ENCODE data around the gene FAM200C. TPM values are rescaled to one million over a fixed set of nuclear protein-coding genes. Genes with fewer than 3 reads are reported as not detected.

FAM200C gene
- total and polyA plus RNA-seq, 9 of the 15 experiments (the other 6 are each of a cell fraction or from before 2014, with no cell fraction given) = 1.3 to 7.0 (median 1.8) TPM

- TF ChIP-seq, protein P1, sequence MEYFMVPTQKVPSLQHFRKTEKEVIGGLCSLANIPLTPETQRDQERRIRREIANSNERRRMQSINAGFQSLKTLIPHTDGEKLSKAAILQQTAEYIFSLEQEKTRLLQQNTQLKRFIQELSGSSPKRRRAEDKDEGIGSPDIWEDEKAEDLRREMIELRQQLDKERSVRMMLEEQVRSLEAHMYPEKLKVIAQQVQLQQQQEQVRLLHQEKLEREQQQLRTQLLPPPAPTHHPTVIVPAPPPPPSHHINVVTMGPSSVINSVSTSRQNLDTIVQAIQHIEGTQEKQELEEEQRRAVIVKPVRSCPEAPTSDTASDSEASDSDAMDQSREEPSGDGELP (CRISPR knock-in tag; IDR thresholded peaks at IDR 0.05; ENCODE audit: borderline replicate concordance) = peak; percentile 82
- TF ChIP-seq FOSL1 (tag; conservative IDR thresholded peaks at IDR 0.05) = peak; percentile 70
- peak; percentile 56; the same call in 1 of the 2 replicates for TF ChIP-seq DPF2 (IDR thresholded peaks at IDR 0.05)
- TF ChIP-seq, protein P2, sequence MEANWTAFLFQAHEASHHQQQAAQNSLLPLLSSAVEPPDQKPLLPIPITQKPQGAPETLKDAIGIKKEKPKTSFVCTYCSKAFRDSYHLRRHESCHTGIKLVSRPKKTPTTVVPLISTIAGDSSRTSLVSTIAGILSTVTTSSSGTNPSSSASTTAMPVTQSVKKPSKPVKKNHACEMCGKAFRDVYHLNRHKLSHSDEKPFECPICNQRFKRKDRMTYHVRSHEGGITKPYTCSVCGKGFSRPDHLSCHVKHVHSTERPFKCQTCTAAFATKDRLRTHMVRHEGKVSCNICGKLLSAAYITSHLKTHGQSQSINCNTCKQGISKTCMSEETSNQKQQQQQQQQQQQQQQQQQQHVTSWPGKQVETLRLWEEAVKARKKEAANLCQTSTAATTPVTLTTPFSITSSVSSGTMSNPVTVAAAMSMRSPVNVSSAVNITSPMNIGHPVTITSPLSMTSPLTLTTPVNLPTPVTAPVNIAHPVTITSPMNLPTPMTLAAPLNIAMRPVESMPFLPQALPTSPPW (CRISPR knock-in tag; IDR thresholded peaks at IDR 0.05) = 0 out of 2 replicates have a peak, but pooled peaks have one; percentile 22
- TF ChIP-seq GABPA (tag; conservative IDR thresholded peaks at IDR 0.05; ENCODE audit: low read depth) = no peak; the same call in 1 of the 2 replicates
- TF ChIP-seq, protein P3, sequence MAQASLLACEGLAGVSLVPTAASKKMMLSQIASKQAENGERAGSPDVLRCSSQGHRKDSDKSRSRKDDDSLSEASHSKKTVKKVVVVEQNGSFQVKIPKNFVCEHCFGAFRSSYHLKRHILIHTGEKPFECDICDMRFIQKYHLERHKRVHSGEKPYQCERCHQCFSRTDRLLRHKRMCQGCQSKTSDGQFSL (CRISPR knock-in tag; IDR thresholded peaks at IDR 0.05) = no peak
- TF ChIP-seq, protein P3 (tag; IDR thresholded peaks at IDR 0.05) = no peak
- TF ChIP-seq YY1 (IDR thresholded peaks at IDR 0.05; ENCODE audit: borderline replicate concordance in 1 of 3, control insufficient read depth in 1 of 3, extremely low read depth in 1 of 3, insufficient read depth in 3 of 3, insufficient read length in 1 of 3, insufficient replicate concordance in 2 of 3, low read depth in 1 of 3, low read length in 2 of 3) = peak in 2 of 3 experiments; percentile 43 to 58
- no peak for TF ChIP-seq RUNX1 (IDR thresholded peaks at IDR 0.05; ENCODE audit: low read depth)
- peak; percentile 24 for TF ChIP-seq SP2 (IDR thresholded peaks at IDR 0.05; ENCODE audit: extremely low read depth, low read depth, low read length, poor library complexity, severe bottlenecking)
- TF ChIP-seq KDM5B (IDR thresholded peaks at IDR 0.05; ENCODE audit: insufficient replicate concordance, low read depth, low read length) = peak; percentile 90
- TF ChIP-seq, protein P4, sequence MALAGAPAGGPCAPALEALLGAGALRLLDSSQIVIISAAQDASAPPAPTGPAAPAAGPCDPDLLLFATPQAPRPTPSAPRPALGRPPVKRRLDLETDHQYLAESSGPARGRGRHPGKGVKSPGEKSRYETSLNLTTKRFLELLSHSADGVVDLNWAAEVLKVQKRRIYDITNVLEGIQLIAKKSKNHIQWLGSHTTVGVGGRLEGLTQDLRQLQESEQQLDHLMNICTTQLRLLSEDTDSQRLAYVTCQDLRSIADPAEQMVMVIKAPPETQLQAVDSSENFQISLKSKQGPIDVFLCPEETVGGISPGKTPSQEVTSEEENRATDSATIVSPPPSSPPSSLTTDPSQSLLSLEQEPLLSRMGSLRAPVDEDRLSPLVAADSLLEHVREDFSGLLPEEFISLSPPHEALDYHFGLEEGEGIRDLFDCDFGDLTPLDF (CRISPR knock-in tag; IDR thresholded peaks at IDR 0.05) = peak; percentile 72; the same call in 1 of the 2 replicates
- no peak for TF ChIP-seq ARID3B (CRISPR knock-in tag; IDR thresholded peaks at IDR 0.05; ENCODE audit: borderline replicate concordance)
- no peak for TF ChIP-seq TAF15 (IDR thresholded peaks at IDR 0.05; ENCODE audit: low read depth, low read length)
- TF ChIP-seq ZBTB1 (CRISPR knock-in tag; IDR thresholded peaks at IDR 0.05; ENCODE audit: borderline replicate concordance, low read depth) = peak; percentile 95
- peak; percentile 73 for TF ChIP-seq BHLHE40 (IDR thresholded peaks at IDR 0.05; ENCODE audit: low read length)
- TF ChIP-seq RBBP5 (IDR thresholded peaks at IDR 0.05; ENCODE audit: borderline replicate concordance, insufficient read depth, low read length, poor library complexity, severe bottlenecking) = peak; percentile 65
- TF ChIP-seq GTF2E2 (tag; IDR thresholded peaks at IDR 0.05) = peak; percentile 86
- TF ChIP-seq PHF8 (IDR thresholded peaks at IDR 0.05; ENCODE audit: borderline replicate concordance, low read length) = peak; percentile 71; the same call in 1 of the 2 replicates
Measured at GRCh38 chr5:160421625-160422258, 21.9 kb upstream of the FAM200C start, which contains the start of gene PTTG1 (continued).

Measured in K562 (cell line).